ENCODE data around the gene CD276.

GRCh38 chr15:73709686-73710085 lies 25.5 kb downstream of the CD276 start:
- TF ChIP-seq EP300 (IDR thresholded peaks at IDR 0.05) = no peak
- TF ChIP-seq, protein P1, sequence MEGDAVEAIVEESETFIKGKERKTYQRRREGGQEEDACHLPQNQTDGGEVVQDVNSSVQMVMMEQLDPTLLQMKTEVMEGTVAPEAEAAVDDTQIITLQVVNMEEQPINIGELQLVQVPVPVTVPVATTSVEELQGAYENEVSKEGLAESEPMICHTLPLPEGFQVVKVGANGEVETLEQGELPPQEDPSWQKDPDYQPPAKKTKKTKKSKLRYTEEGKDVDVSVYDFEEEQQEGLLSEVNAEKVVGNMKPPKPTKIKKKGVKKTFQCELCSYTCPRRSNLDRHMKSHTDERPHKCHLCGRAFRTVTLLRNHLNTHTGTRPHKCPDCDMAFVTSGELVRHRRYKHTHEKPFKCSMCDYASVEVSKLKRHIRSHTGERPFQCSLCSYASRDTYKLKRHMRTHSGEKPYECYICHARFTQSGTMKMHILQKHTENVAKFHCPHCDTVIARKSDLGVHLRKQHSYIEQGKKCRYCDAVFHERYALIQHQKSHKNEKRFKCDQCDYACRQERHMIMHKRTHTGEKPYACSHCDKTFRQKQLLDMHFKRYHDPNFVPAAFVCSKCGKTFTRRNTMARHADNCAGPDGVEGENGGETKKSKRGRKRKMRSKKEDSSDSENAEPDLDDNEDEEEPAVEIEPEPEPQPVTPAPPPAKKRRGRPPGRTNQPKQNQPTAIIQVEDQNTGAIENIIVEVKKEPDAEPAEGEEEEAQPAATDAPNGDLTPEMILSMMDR (IDR thresholded peaks at IDR 0.05) = no peak
- no peak for TF ChIP-seq POLR2AphosphoS5 (IDR thresholded peaks at IDR 0.05)

Measured in suprapubic skin (tissue), 4 donors.